ENCODE data around the gene PIGQ. TPM values are rescaled to one million over a fixed set of nuclear protein-coding genes. Genes with fewer than 3 reads are reported as not detected.

PIGQ gene
- total RNA-seq, 2 donors from 2014 or later, result 25.6 to 59.3 TPM

DNA sequence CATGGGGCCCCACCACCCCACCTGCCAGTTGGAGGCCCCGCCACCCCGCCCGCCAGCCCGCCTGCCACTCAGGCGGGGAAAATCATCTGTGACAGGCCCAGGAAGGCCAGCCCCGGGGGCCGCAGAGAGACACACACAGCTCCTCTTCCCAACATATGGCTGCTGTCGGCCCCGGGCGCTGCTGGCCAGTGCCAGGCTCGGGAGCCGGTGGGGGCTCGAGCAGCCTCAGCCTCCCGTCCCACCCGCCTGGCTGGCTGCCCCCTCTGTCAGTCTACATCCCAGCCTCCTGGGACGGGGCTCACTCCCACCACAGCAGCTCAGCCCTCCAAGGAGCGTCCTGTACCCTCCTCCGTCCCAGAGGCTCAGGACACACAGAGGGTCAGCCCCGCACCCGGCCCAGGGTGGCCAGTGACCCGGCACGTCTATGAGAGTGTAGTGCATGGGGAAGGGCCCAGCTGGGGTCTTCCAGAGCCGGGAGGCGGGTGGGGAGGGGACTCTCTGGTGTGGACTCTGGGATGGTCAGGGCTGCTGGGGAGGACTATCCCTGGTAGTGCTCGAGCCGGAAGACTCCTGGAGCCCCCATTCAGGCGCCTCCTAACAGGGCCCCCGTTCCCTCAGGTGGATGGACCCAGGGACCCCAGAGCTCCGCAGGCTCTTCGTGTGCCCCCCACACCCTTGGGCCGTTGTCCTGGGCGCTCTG, 13.1 kb upstream of the PIGQ start:
- Histone ChIP-seq H3K9ac (ENCODE audit: low read depth in 2 of 2, low read length in 2 of 2) (no peak overlapping the region), H3K4me3 (no peak overlapping the region), H3K4me1 (no peaks in the 10 kb centered on the region), H3K27ac (no peak overlapping the region), H3K9me3 (no peaks in the 10 kb centered on the region), H3K36me3 (peaks cover 7% of the 10 kb centered on the region), H3K27me3 (peaks cover 26% of the 10 kb centered on the region)
- TF ChIP-seq, protein P1, sequence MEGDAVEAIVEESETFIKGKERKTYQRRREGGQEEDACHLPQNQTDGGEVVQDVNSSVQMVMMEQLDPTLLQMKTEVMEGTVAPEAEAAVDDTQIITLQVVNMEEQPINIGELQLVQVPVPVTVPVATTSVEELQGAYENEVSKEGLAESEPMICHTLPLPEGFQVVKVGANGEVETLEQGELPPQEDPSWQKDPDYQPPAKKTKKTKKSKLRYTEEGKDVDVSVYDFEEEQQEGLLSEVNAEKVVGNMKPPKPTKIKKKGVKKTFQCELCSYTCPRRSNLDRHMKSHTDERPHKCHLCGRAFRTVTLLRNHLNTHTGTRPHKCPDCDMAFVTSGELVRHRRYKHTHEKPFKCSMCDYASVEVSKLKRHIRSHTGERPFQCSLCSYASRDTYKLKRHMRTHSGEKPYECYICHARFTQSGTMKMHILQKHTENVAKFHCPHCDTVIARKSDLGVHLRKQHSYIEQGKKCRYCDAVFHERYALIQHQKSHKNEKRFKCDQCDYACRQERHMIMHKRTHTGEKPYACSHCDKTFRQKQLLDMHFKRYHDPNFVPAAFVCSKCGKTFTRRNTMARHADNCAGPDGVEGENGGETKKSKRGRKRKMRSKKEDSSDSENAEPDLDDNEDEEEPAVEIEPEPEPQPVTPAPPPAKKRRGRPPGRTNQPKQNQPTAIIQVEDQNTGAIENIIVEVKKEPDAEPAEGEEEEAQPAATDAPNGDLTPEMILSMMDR (IDR thresholded peaks at IDR 0.05), result no peak
- no peak for DNase-seq
- intact Hi-C loops (cut with DNase I), result no loop called here

GRCh38 chr16:557463-558297, 12.1 kb upstream of the PIGQ start:
- no peak for DNase-seq
- Histone ChIP-seq H3K9me3 (no peaks in the 10 kb centered on the region), H3K36me3 (no peaks in the 10 kb centered on the region), H3K4me1 (no peaks in the 10 kb centered on the region), H3K27ac (no peak overlapping the region), H3K9ac (ENCODE audit: low read depth in 2 of 2, low read length in 2 of 2) (no peak overlapping the region), H3K27me3 (peaks cover 26% of the 10 kb centered on the region), H3K4me3 (no peak overlapping the region)
- TF ChIP-seq, protein P1 (IDR thresholded peaks at IDR 0.05), result no peak
- intact Hi-C loops (cut with DNase I), result no loop called here

DNA sequence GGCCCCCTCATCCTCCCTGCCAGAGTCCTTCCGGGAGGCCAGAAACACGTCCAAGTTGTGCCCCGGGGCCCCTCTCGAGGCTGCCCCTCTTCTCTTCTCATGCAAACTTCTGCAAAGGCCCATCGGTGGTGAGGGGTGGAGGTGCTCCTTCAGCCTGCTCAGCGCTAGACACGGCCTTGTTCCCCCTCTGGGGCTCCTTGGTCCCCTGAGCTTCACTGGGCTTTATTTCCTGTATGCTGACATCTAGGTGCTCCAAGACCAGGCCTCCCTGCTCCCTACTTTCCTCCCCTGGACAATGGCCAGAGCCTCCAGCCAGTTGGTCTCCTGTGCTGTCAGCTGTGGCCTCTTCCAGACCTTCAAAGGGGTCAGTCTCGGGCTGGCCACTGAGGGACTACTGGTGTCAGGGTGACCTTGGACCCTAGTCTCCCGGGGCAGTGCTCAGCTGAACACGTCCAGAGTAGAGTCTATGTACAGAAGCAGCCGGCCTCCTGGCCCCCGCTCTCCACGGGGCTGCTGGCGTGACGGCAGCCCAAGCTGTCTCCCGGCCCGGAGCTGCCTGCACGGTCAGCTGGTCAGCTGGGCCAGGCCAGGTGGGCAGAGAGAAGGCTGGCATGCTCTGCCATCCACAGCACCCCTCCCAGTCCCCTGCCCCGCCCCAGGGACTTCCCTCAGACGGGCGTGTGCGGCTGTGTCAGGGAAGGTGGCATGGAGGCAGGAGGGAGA, 11.3 kb upstream of the PIGQ start:
- intact Hi-C loops (cut with DNase I), result no loop called here
- Histone ChIP-seq H3K27me3 (peaks cover 26% of the 10 kb centered on the region), H3K36me3 (no peaks in the 10 kb centered on the region), H3K4me3 (no peak overlapping the region), H3K9ac (ENCODE audit: low read depth in 2 of 2, low read length in 2 of 2) (no peak overlapping the region), H3K27ac (no peak overlapping the region), H3K9me3 (no peaks in the 10 kb centered on the region), H3K4me1 (no peaks in the 10 kb centered on the region)
- DNase-seq, result no peak
- TF ChIP-seq, protein P1 (IDR thresholded peaks at IDR 0.05), result no peak

DNA sequence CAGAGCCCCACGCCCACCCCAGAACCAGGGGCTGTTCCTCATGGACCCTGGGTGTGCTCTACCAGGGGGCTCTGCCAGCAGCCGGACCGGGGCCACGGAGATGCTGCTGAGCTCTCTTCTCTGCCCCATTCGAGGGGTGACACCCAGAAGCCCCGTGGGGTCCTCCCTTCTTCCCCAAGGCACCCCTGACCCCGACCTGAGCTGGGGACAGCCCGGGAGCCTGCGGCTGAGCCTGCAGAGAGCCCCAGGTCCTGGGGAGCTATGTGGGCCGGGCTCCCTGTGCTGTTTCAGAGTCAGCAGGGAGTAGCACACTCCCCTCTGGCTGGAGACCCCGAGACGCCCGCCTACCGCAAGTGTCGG, 10.8 kb upstream of the PIGQ start:
- no peak overlapping the region for H3K27ac ChIP-seq
- H3K36me3 ChIP-seq, result no peaks in the 10 kb centered on the region
- DNase-seq, result no peak
- H3K4me3 ChIP-seq, result no peak overlapping the region
- TF ChIP-seq, protein P1 (IDR thresholded peaks at IDR 0.05), result no peak
- intact Hi-C loops (cut with DNase I), result no loop called here
- H3K9ac ChIP-seq (ENCODE audit: low read depth in 2 of 2, low read length in 2 of 2), result no peak overlapping the region
- H3K27me3 ChIP-seq, result peaks cover 26% of the 10 kb centered on the region
- H3K9me3 ChIP-seq, result no peaks in the 10 kb centered on the region
- H3K4me1 ChIP-seq, result no peaks in the 10 kb centered on the region

DNA sequence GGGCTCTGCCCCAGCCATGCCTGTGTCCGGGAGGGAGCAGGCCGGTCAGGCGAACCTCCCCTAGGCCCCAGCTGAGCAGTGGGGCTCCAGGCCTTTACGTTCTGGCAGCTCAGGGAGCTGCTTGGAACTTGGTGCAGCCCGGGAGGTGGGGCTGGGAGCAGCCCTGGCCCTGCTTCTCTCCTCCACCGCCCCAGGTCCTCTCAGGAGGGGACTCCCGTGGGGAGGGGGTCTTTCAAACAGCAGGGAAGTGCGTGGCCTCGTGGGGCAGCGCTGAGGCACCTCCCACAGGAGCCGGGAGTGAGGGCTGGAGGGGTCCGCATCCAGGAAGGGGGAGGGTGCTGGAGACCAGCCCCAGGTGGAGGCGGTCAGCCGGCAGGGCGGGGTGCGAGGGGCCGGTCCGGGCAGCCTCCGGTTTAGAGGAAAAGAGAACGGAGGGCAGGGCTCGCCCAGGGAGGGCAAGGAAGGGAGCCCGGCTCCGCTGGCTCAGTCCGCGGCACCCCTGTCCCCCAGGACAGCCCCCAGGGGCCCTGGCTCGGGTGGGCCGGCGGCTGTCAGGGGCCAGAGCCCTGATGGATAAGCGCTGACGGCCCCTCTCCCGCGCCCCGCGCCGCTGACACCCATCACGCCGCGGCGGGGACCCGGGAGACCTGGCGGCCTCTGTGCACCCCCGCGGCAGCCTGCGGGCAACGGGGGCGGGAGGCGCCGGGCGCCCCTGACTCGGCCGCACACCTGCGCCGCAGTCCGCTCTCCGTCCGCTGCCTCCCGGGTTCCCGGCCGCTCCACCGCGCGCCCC, 10.2 kb upstream of the PIGQ start:
- no peak overlapping the region for H3K27ac ChIP-seq
- H3K9me3 ChIP-seq, result no peaks in the 10 kb centered on the region
- H3K36me3 ChIP-seq, result no peaks in the 10 kb centered on the region
- TF ChIP-seq, protein P1 (IDR thresholded peaks at IDR 0.05), result no peak
- DNase-seq, result no peak
- no peak overlapping the region for H3K9ac ChIP-seq (ENCODE audit: low read depth in 2 of 2, low read length in 2 of 2)
- intact Hi-C loops (cut with DNase I), result no loop called here
- H3K4me1 ChIP-seq, result no peaks in the 10 kb centered on the region
- peaks cover 26% of the 10 kb centered on the region for H3K27me3 ChIP-seq
- no peak overlapping the region for H3K4me3 ChIP-seq

Data from colonic mucosa (tissue), 4 donors.